BJ (cell line): ENCODE data around the gene DVL2. TPM values are rescaled to one million over a fixed set of nuclear protein-coding genes. Genes with fewer than 3 reads are reported as not detected.
"Not testable (repeated sequence)": the region's sequence is repeated elsewhere in the genome, so short reads cannot be mapped to it uniquely, and the experiment has no call there.

Experiments
- CTCF ChIA-PET: fragments of 350-600 bp; formaldehyde crosslinking; extraction: SDS; loops from one replicate; lab custom pipeline; 2021; ENCODE audit warnings: antibody characterized with exemption, inconsistent platforms; lab: Yijun Ruan, JAX
- POLR2A ChIA-PET: fragments of 300-600 bp; sonication (Branson Sonifier 250); formaldehyde crosslinking; extraction: SDS; loops from one replicate; lab custom pipeline; 2021; ENCODE audit warnings: antibody characterized with exemption; lab: Charles Lee
- DNase-seq: peaks from one replicate; pipeline ENCODE4 v3.0.0-alpha.2; 2011; ENCODE audit warnings: low read depth
- H3K27me3 ChIP-seq: 2 replicates; pipeline ENCODE4 v1.6.0; 2011; ENCODE audit warnings: low read length; ENCODE audit not compliant: control insufficient read depth, insufficient read depth
- H3K36me3 ChIP-seq: 2 replicates; pipeline ENCODE4 v1.5.1; 2011; ENCODE audit warnings: low read length; ENCODE audit not compliant: control insufficient read depth, insufficient read depth
- H3K4me3 ChIP-seq: 2 replicates; pipeline ENCODE4 v1.5.1; 2011; ENCODE audit warnings: low read depth, mild to moderate bottlenecking, control low read depth, low read length
- polyA plus RNA-seq: library from polyadenylated mRNA; depleted of rRNA; stranded (reverse); fragments of >200 nt; gene quantifications from 2 replicates; pipeline ENCODE4 v1.2.3, GENCODE V29; 2011
- TF ChIP-seq, protein P1 (sequence below): IDR thresholded peaks from 2 replicates; pipeline ENCODE4 v1.5.1; 2011; ENCODE audit warnings: low read depth, mild to moderate bottlenecking, control low read depth, inconsistent platforms, low read length, moderate library complexity; ENCODE audit not compliant: insufficient read depth

DVL2 gene
- polyA plus RNA-seq, 1 experiment: 5.0 TPM

DNA sequence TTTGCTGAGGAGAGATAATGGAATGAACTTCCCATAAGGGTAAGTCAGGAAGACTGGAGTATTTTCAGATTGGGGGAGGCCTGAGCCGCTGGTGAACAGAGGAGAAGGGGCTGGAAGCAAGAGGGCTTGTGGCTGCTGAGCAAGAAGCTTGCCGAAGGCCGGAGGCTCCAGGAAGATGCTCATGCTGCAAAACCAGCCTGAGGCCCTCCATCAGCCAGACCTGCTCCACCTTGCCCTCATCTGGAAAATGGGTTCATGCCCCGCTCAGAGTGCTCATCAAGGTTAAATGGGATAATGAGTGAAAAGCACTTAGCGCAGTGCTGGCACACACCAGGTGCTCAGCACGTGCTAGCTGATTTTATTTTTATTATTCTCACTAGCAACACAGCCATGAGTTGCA is 49.7 kb downstream of the DVL2 start:
- DNase-seq: no peak
- Histone ChIP-seq H3K36me3 (peaks cover 3% of the 10 kb centered on the region; the same call in 1 of the 2 replicates), H3K27me3 (no peaks in the 10 kb centered on the region), H3K4me3 (no peak overlapping the region)
- POLR2A ChIA-PET: no interaction called here
- TF ChIP-seq, protein P1, sequence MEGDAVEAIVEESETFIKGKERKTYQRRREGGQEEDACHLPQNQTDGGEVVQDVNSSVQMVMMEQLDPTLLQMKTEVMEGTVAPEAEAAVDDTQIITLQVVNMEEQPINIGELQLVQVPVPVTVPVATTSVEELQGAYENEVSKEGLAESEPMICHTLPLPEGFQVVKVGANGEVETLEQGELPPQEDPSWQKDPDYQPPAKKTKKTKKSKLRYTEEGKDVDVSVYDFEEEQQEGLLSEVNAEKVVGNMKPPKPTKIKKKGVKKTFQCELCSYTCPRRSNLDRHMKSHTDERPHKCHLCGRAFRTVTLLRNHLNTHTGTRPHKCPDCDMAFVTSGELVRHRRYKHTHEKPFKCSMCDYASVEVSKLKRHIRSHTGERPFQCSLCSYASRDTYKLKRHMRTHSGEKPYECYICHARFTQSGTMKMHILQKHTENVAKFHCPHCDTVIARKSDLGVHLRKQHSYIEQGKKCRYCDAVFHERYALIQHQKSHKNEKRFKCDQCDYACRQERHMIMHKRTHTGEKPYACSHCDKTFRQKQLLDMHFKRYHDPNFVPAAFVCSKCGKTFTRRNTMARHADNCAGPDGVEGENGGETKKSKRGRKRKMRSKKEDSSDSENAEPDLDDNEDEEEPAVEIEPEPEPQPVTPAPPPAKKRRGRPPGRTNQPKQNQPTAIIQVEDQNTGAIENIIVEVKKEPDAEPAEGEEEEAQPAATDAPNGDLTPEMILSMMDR: no peak
- CTCF ChIA-PET: interaction anchor here (0.6 to 0.9 kb wide), 3 partner anchors 15 to 282 kb away, joined by 3 to 5 read pairs (median 3); no protein-coding TSS in a partner anchor

DNA sequence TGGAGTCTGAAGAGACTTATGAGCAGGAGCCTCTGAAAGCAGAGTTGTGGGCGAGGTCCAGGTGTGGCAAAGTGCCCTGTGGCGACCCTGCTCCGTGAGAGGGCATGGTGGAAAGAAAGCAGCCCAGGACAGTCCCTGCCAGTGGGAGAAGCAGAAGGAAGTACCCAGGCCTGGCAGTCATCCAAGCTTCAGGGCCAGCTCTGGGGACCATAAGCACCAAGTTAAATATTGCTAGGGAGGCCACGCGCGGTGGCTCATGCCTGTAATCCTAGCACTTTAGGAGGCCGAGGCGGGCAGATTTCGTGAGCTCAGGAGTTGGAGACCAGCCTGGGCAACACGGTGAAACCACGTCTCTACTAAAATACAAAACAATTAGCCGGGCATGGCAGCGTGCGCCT is 50.2 kb downstream of the DVL2 start:
- Histone ChIP-seq H3K4me3 (no peak overlapping the region), H3K27me3 (no peaks in the 10 kb centered on the region), H3K36me3 (peaks cover 2% of the 10 kb centered on the region; the same call in 1 of the 2 replicates)
- ChIA-PET POLR2A (no interaction called here), CTCF (interaction anchor here (0.9 kb wide), 1 partner anchor 15 kb away, joined by 5 read pairs; no protein-coding TSS in a partner anchor)
- DNase-seq: no peak
- TF ChIP-seq, protein P1: no peak

DNA sequence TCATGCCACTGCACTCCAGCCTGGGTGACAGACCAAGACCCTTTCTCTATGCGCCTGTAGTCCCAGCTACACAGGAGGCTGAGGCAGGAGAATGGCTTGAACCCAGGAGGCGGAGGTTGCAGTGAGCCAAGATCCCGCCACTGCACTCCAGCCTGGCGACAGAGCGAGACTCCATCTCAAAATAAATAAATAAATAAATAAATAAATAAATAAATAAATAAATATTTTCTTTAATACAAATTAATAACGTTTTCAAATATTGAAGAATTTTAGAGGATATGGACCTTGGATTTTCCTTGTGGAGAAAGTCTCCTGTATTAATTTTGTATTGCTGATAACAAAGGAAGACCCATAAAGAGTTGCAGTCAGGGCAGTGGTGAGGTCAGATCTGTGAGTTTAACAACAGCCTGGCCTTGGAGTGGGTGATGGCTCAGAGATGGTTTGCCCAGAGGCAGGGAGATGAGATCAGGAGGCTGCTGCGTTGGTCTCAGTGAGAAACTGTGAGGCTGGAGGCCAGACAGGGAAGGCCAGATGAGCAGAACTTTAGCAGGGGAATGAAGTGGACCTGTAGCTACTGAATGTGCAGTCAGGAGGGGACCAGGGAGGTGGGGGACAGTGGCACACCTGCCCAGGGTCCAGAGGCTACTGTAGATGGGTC is 50.8 kb downstream of the DVL2 start:
- no peak overlapping the region for H3K4me3 ChIP-seq
- no peaks in the 10 kb centered on the region for H3K27me3 ChIP-seq
- TF ChIP-seq, protein P1: no peak
- CTCF ChIA-PET: interaction anchor here (1.3 to 1.9 kb wide), 2 partner anchors 47 to 131 kb away, joined by 3 to 6 read pairs; no protein-coding TSS in a partner anchor
- no peak for DNase-seq
- POLR2A ChIA-PET: no interaction called here
- H3K36me3 ChIP-seq: peaks cover 2% of the 10 kb centered on the region; the same call in 1 of the 2 replicates

DNA sequence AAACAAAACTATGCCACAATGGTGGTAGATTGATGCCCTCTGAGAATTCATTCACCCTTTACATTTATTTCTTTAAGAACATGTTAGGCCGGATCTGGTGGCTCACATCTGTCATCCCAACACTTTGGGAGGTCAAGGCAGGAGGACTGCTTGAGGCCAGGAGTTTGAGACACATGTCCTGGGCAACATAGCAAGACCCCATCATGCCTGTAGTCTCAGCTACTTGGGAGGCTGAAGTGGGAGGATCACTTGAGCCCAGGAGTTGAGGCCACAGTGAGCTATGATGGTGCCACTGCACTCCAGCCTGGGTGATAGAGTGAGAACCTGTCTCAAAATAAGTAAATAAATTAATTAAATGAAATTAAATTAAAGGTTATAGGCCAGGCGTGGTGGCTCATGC is 52.2 kb downstream of the DVL2 start:
- POLR2A ChIA-PET, DNase-seq: not testable (repeated sequence)
- CTCF ChIA-PET: interaction anchor here (1.9 kb wide), 1 partner anchor 46 kb away, joined by 6 read pairs; no protein-coding TSS in a partner anchor

DNA sequence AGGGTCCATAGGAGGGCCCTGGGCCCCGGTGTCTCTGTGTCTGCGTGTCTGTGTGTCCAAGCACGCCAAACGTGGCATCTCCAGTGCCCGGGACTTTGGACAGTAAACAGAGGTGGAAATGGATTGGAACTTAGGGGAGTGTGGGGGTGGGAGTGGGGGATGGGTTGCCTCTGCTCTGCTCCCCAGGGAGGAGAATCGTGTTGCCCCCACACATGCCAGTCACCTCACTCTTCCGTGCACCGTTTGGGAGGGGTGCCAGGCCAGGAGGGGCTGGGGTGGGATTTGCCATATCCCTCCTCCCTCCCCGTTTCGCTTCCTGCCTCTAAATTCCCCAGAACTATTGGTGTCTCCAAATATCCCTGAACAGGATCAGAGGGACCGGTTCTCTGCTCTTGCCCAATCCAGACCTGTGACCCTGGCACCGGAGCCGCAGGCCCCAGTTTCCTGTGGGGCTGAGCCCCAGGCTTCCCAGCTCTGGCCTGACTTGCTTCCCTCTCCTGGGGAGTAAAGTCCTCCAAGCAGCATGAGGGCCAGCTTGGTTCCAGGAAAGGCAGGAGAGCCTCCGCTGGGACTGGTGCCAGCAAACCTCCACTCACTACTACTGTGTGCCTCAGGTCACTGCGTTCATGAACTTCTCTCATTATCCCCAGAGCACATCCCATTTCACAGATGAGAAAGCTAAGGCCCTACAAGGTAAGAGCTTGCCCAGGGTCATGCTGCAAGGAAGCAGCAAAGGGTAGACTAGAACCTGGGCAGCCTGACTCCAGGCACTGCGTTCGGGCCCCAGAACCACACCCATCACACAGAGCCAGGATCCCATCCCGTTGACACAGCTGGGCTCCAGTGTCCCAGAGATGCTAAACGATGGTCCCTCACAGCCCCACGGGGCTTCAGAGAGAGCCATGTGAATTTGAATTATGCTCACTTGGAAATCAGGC is 54.7 kb downstream of the DVL2 start, which contains the start of gene ASGR1:
ASGR1 (minus strand) TSS at position 54 of the 938 bp plus-strand sequence. CDS start 807 bp downstream, outside the sequence.
- no peak for DNase-seq
- Histone ChIP-seq H3K36me3 (no peaks in the 10 kb centered on the region), H3K27me3 (no peaks in the 10 kb centered on the region), H3K4me3 (peak within 1 kb of the TSS; percentile 54; the same call in 1 of the 2 replicates)
- CTCF ChIA-PET: interaction anchor here (2.0 to 2.1 kb wide), 2 partner anchors 43 to 265 kb away, joined by 5 read pairs; no protein-coding TSS in a partner anchor
- POLR2A ChIA-PET: no interaction called here
- TF ChIP-seq, protein P1: no peak

More for the DNA sequence above, 52.2 kb downstream of the DVL2 start:
- not testable (repeated sequence) for H3K4me3 ChIP-seq, H3K36me3 ChIP-seq, H3K27me3 ChIP-seq
